SK-N-MC (cell line): ENCODE measurements around the gene SOHLH2.

Source experiments
- EZH2 ChIP-seq: fragments of 200-600 bp; sonication (generic); IDR thresholded peaks from one replicate; pipeline ENCODE4 v1.6.1; 2017; ENCODE audit warnings: antibody characterized with exemption
- FOXP2 ChIP-seq: optimal IDR thresholded peaks from 2 replicates; pipeline ENCODE3; 2011; ENCODE audit warnings: mild to moderate bottlenecking, moderate library complexity; ENCODE audit not compliant: insufficient read depth; ENCODE audit errors: extremely low read length, control extremely low read depth
- POLR2AphosphoS5 ChIP-seq: IDR thresholded peaks from 2 replicates; pipeline ENCODE4 v1.6.1; 2012; ENCODE audit warnings: mild to moderate bottlenecking, low read depth, low read length, borderline replicate concordance

GRCh38 chr13:36157480-36157879 lies 56.9 kb downstream of the SOHLH2 start:
- no peak for TF ChIP-seq EZH2
- peak; percentile 61; the same call in 1 of the 2 replicates for TF ChIP-seq POLR2AphosphoS5
- TF ChIP-seq FOXP2 = peak; percentile 65
